SK-N-SH treated with all-trans-retinoic acid at 6 μM for 48 hours (cell line): Measurements from ENCODE around the gene SPACA1.

Experiments used
- ATAC-seq: fragments of 200-7000 bp; cut with Tn5 transposase; 3 replicates; pipeline ENCODE4 v1.9.1; 2020; ENCODE audit warnings: mild to moderate bottlenecking, moderate library complexity
- ARNTL ChIP-seq: fragments of 450-650 bp; formaldehyde crosslinking; IDR thresholded peaks from 2 replicates; pipeline ENCODE4 v1.5.0; 2020; ENCODE audit warnings: low read depth, mild to moderate bottlenecking, moderate library complexity, borderline replicate concordance
- ESRRG ChIP-seq: fragments of 250-450 bp; sonication (Bioruptor Pico); IDR thresholded peaks from 2 replicates; pipeline ENCODE4 v1.6.1; 2021; ENCODE audit warnings: mild to moderate bottlenecking
- ISL1 ChIP-seq: fragments of 250-450 bp; sonication (Bioruptor Pico); IDR thresholded peaks from 2 replicates; pipeline ENCODE4 v2.1.2; 2022; ENCODE audit warnings: mild to moderate bottlenecking, moderate library complexity
- OSR1 ChIP-seq: fragments of 250-450 bp; sonication (Bioruptor Pico); IDR thresholded peaks from 2 replicates; pipeline ENCODE4 v1.8.0; 2022; ENCODE audit warnings: moderate library complexity, mild to moderate bottlenecking, inconsistent platforms
- PPARA ChIP-seq: fragments of 250-450 bp; sonication (Bioruptor Pico); IDR thresholded peaks from 2 replicates; pipeline ENCODE4 v1.5.0; 2020; ENCODE audit warnings: mild to moderate bottlenecking, borderline replicate concordance
- RARB ChIP-seq: fragments of 250-450 bp; sonication (Bioruptor Pico); IDR thresholded peaks from 2 replicates; pipeline ENCODE4 v1.8.0; 2021; ENCODE audit warnings: mild to moderate bottlenecking, moderate library complexity
- SNAI2 ChIP-seq: fragments of 250-450 bp; sonication (Bioruptor Pico); IDR thresholded peaks from 2 replicates; pipeline ENCODE4 v1.5.0; 2020; ENCODE audit warnings: mild to moderate bottlenecking, moderate library complexity
- TCF4 ChIP-seq: fragments of 250-450 bp; sonication (Bioruptor Pico); IDR thresholded peaks from 2 replicates; pipeline ENCODE4 v1.8.0; 2021; ENCODE audit warnings: mild to moderate bottlenecking, moderate library complexity, borderline replicate concordance
- ZC3H10 ChIP-seq: fragments of 250-450 bp; sonication (Bioruptor Pico); IDR thresholded peaks from 2 replicates; pipeline ENCODE4 v1.5.1; 2021; ENCODE audit warnings: mild to moderate bottlenecking, moderate library complexity
- ZFP30 ChIP-seq: fragments of 450-650 bp; formaldehyde crosslinking; IDR thresholded peaks from 2 replicates; pipeline ENCODE4 v1.5.0; 2022; ENCODE audit warnings: mild to moderate bottlenecking, moderate library complexity
- ZNF565 ChIP-seq: fragments of 450-650 bp; formaldehyde crosslinking; conservative IDR thresholded peaks from 2 replicates; pipeline ENCODE4 v1.5.0; 2020; ENCODE audit warnings: low read depth, mild to moderate bottlenecking, moderate library complexity
- ZNF70 ChIP-seq: fragments of 450-650 bp; formaldehyde crosslinking; IDR thresholded peaks from 2 replicates; pipeline ENCODE4 v1.5.0; 2020; ENCODE audit warnings: mild to moderate bottlenecking, moderate library complexity
- ZNF8 ChIP-seq: fragments of 450-650 bp; formaldehyde crosslinking; IDR thresholded peaks from 2 replicates; pipeline ENCODE4 v1.5.0; 2020; ENCODE audit warnings: mild to moderate bottlenecking, moderate library complexity
- TF ChIP-seq, protein P1 (sequence below): fragments of 250-450 bp; sonication (Bioruptor Pico); IDR thresholded peaks from 2 replicates; pipeline ENCODE4 v1.8.0; 2020; ENCODE audit warnings: mild to moderate bottlenecking, moderate library complexity, borderline replicate concordance
- TF ChIP-seq, protein P2 (sequence below): fragments of 250-450 bp; sonication (Bioruptor Pico); IDR thresholded peaks from 2 replicates; pipeline ENCODE4 v1.5.0; 2020; ENCODE audit warnings: mild to moderate bottlenecking, moderate library complexity

The SPACA1 gene

DNA sequence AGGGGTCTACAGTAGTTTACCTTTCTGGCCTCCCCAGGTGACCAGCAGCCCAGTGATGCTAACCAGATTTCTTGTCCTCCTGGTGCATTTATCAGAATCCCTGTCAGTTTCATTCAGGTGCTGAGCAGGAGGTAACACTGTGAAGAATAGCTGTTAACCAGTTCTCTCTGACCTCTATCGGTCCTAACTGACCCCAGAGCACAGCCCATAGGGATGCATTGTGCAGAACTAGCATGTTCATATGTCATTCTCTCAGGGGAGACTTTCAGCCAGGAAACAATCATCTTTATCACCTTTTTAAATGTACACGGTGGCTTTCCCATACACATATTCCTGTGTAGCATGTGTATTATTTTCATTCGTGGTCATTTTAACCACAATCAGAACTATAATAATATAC lies 68.6 kb downstream of the SPACA1 start:
- TF ChIP-seq ISL1, result no peak
- TF ChIP-seq ARNTL, result no peak
- no peak for TF ChIP-seq OSR1 (CRISPR knock-in tag)
- no peak for TF ChIP-seq SNAI2 (CRISPR knock-in tag)
- TF ChIP-seq, protein P1, sequence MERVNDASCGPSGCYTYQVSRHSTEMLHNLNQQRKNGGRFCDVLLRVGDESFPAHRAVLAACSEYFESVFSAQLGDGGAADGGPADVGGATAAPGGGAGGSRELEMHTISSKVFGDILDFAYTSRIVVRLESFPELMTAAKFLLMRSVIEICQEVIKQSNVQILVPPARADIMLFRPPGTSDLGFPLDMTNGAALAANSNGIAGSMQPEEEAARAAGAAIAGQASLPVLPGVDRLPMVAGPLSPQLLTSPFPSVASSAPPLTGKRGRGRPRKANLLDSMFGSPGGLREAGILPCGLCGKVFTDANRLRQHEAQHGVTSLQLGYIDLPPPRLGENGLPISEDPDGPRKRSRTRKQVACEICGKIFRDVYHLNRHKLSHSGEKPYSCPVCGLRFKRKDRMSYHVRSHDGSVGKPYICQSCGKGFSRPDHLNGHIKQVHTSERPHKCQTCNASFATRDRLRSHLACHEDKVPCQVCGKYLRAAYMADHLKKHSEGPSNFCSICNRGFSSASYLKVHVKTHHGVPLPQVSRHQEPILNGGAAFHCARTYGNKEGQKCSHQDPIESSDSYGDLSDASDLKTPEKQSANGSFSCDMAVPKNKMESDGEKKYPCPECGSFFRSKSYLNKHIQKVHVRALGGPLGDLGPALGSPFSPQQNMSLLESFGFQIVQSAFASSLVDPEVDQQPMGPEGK, result no peak
- TF ChIP-seq ZNF70 (CRISPR knock-in tag), result no peak
- TF ChIP-seq ZNF565, result no peak
- no peak for TF ChIP-seq RARB (CRISPR knock-in tag)
- TF ChIP-seq PPARA (CRISPR knock-in tag), result no peak
- no peak for TF ChIP-seq ESRRG
- TF ChIP-seq TCF4 (CRISPR knock-in tag), result no peak
- no peak for TF ChIP-seq ZNF8 (CRISPR knock-in tag)
- TF ChIP-seq, protein P2, sequence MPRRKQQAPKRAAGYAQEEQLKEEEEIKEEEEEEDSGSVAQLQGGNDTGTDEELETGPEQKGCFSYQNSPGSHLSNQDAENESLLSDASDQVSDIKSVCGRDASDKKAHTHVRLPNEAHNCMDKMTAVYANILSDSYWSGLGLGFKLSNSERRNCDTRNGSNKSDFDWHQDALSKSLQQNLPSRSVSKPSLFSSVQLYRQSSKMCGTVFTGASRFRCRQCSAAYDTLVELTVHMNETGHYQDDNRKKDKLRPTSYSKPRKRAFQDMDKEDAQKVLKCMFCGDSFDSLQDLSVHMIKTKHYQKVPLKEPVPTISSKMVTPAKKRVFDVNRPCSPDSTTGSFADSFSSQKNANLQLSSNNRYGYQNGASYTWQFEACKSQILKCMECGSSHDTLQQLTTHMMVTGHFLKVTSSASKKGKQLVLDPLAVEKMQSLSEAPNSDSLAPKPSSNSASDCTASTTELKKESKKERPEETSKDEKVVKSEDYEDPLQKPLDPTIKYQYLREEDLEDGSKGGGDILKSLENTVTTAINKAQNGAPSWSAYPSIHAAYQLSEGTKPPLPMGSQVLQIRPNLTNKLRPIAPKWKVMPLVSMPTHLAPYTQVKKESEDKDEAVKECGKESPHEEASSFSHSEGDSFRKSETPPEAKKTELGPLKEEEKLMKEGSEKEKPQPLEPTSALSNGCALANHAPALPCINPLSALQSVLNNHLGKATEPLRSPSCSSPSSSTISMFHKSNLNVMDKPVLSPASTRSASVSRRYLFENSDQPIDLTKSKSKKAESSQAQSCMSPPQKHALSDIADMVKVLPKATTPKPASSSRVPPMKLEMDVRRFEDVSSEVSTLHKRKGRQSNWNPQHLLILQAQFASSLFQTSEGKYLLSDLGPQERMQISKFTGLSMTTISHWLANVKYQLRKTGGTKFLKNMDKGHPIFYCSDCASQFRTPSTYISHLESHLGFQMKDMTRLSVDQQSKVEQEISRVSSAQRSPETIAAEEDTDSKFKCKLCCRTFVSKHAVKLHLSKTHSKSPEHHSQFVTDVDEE (CRISPR knock-in tag), result no peak
- TF ChIP-seq ZC3H10 (CRISPR knock-in tag), result no peak
- no peak for TF ChIP-seq ZFP30
- ATAC-seq, result no peak
